HG03175 (cell line): ENCODE data around the gene ELAC2.

Experiments
- ATAC-seq: cut with Tn5 transposase; IDR thresholded peaks from one replicate; pipeline ENCODE4 v1.9.1; 2021; ENCODE audit warnings: mild to moderate bottlenecking, moderate library complexity; ENCODE audit not compliant: unreplicated experiment

ELAC2 gene

GRCh38 chr17:13016881-13017654 is 759 bp downstream of the ELAC2 start:
- ATAC-seq: peak; percentile 7

DNA sequence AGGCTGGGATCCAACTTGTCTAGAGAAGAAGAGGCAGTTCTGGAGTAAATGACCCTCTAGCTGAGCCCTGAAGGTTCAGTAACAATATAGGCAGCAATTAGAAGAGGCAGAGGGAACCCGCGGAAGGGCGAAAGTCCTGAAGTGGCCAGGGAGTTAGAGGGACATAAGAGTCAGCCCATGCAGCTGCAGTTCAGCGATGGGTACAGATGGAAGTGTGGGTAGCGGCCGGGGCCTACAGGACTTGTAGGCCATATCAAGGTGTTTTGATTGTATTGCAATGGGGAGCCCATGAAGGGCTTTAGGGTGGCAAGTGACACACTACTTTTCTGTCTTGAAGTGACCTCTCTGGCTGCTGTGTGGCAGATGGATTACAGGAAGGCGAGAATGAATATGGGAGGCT is 3.0 kb downstream of the ELAC2 start:
- ATAC-seq: no peak

GRCh38 chr17:13010959-13011358 is 6.9 kb downstream of the ELAC2 start:
- ATAC-seq: no peak

DNA sequence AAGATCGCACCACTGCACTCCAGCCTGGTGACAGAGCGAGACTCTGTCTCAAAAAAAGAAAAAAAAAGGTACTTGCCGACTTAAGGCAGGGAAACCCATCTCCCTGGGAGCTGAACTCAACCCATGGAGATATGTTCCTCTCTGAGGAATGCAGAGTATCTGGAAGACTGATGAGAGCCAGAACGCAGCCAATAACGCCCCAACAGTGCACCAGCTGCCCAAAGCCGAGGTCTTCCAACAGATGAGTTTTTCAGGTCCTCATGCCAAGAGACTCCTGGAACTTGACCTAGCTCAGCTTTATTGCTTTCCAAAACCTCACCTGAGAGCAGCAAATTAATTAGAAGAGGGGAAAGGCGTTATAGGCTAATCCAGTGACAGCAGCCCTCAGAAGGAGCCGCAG is 9.4 kb downstream of the ELAC2 start:
- no peak for ATAC-seq

DNA sequence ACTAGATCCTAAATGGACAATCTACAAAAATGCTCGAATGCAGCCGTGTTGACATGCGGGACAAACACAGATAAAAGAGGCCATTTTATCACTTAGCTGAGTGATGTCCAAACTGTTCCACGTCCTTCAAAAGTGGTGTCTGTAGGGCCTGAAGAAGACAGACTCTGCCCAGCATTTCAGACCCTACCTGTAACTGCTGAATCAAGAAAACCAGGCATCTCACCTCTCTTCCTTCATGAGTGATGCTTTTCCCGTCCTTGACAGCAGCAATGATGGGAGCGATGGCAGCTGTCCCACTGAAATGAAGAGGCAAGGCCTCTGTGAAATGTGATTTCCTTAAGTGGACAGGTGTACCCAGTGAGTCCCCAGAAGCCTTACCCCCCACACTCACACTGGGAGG is 12.3 kb downstream of the ELAC2 start:
- no peak for ATAC-seq

GRCh38 chr17:13004336-13004735 is 13.5 kb downstream of the ELAC2 start:
- ATAC-seq: no peak

DNA sequence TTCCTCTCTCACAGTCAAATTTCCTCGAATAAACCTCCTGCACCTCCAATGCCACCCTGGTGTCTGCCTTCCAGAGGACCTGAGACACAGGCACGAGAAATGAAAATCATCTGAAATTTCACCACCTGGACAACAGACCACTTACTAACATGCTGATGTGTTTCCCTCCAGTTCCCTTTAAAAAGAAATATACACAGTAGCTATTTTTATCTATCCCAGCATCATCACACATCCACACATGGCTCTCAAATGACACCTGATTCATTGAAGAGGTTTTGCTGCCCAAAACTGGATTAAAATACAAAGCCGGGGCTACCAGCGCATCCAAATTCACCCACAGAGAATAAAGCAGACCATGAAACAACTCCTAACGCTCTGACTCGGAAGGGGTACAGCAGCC is 13.9 kb downstream of the ELAC2 start:
- no peak for ATAC-seq

GRCh38 chr17:13003454-13003851 is 14.4 kb downstream of the ELAC2 start:
- no peak for ATAC-seq

- no peak for ATAC-seq
Observed at GRCh38 chr17:13002761-13003453, 14.9 kb downstream of the ELAC2 start.

GRCh38 chr17:13001991-13002615 is 15.7 kb downstream of the ELAC2 start:
- ATAC-seq: no peak

GRCh38 chr17:13000561-13000960 is 17.3 kb downstream of the ELAC2 start:
- ATAC-seq: no peak

DNA sequence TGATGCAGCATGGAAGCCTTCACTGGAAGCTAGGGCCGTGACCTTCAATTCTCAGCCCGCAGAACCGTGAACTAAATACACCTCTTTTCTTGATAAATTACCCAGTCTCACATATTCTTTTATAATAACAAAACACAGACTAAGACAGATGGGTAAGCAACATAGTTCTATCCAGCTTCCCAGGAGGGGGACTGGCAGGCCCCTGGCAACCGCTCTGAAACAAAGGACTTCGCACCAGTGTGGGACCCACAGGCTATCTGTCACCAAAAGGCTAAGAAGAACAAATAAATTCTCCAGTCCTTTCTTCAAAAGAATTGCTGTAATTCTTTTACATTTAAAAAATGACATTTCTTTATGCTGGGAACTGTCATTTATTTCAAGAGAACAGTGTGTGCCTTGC is 19.0 kb downstream of the ELAC2 start:
- ATAC-seq: no peak

DNA sequence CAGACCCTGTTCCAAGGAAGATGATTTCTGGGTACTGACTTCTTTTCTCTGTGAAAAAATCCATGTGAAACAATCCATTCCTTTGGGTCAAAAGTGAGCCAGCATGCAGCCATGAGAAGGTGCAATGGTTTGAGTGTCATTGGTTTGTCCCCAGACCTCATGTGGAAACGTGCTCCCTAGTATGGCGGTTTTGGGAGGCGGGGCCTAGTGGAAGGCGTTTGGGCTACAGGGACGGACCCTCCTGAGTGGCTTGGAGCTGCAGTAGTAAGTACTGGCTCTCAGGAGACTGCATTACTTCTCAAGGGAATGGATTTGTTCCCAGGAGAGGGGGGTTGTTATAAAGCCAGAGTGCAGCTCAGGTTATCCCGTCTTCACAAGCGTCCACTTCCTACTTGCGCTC is 19.4 kb downstream of the ELAC2 start:
- no peak for ATAC-seq

GRCh38 chr17:12996941-12997340 is 20.9 kb downstream of the ELAC2 start:
- no peak for ATAC-seq

- no peak for ATAC-seq
Observed at GRCh38 chr17:12996357-12996756, 21.5 kb downstream of the ELAC2 start.

GRCh38 chr17:12995896-12996295 is 21.9 kb downstream of the ELAC2 start:
- ATAC-seq: no peak

DNA sequence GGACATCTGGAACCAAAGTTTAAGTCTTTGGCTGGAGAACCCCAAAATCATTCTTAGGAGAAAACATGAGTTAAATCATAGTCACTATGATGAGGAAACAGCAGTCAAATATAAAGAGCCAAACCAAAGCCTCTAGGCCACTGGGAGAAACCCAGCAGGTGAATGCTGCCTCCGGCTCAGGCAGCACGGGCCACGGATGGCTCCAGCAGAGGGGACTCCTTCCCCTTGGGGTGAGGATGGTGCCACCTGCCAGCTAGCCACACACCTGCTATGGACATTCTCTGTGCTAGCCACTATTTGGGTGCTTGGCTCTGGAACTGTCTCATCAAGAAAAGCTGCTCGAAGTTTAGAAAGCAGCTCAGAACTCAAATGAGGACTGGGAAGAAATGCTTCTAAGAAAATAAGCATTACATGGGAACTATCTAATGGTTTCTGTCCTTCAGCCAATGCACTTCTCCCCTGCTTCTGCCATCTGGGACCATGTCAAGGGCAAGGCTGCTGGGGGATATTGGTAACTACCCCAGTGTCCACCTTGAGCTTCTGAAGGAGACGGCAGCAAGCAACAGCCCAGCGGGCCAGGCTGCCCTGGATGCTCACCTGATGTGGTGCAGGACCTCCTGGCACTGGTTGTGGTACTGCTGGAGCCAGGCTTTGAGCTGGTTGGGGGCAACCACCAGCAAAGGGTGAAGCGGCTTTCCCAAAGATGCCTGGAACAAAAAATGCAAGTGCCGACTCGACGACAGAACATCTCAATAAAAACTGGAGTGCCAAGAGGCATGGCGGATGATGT is 22.5 kb downstream of the ELAC2 start:
- ATAC-seq: no peak

- ATAC-seq: no peak
Observed at GRCh38 chr17:12994341-12995074, 23.3 kb downstream of the ELAC2 start.

- ATAC-seq: no peak
Observed at GRCh38 chr17:12993631-12994030, 24.2 kb downstream of the ELAC2 start.

GRCh38 chr17:12992676-12993075 is 25.2 kb downstream of the ELAC2 start:
- no peak for ATAC-seq

DNA sequence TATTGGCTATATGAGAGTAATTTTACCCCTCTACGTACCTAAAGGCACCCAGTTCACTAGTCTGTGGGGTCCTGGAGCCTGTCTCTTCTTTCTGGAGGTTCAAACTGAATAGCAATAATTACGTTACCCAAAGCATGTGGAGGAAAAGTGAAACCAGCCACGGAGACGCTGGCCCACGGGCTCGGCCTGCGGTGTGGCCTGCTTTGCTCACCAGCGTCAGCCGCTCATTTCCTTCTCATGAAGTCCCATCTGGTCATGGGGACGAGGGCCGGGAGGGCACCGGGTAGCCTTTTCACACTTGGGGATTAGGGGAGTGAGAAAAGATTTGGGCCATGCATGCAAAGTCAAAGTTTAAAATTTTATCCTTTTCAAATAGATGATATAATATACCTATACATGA is 26.9 kb downstream of the ELAC2 start:
- ATAC-seq: no peak
